Body of pancreas (tissue), 4 donors: ENCODE data around the gene THOC7. TPM values are rescaled to one million over a fixed set of nuclear protein-coding genes. Genes with fewer than 3 reads are reported as not detected.

Source experiments
- ATAC-seq: fragments of 150-250 bp; one replicate; pipeline ENCODE4 v1.9.1; 2016
- DNase-seq, 4 donors: peaks; one replicate each; pipeline ENCODE4 v3.0.0-alpha.2; 2019
- H3K27ac ChIP-seq, 4 donors: fragments of 200-600 bp; sonication (generic); 1 replicate in 3 of 4; 2 replicates in 1 of 4; pipeline versions ENCODE4 v1.5.1 to v1.6.1; 2016 to 2019; ENCODE audit warnings: mild to moderate bottlenecking in 1 of 4, mixed read lengths in 1 of 4, moderate library complexity in 1 of 4
- H3K27me3 ChIP-seq, 2 donors: fragments of 200-600 bp; sonication (generic); one replicate each; pipeline ENCODE4 v1.6.0; 2016; ENCODE audit warnings: mild to moderate bottlenecking in 1 of 2
- H3K36me3 ChIP-seq, 2 donors: fragments of 200-600 bp; sonication (generic); replicated peaks in 1 of 2; 2 replicates each; pipeline ENCODE4 v1.5.1; 2016; ENCODE audit warnings: low read depth in 2 of 2; ENCODE audit not compliant: insufficient read depth in 1 of 2
- H3K4me1 ChIP-seq: fragments of 200-600 bp; sonication (generic); one replicate; pipeline ENCODE4 v1.6.0; 2016
- H3K4me3 ChIP-seq, 2 donors: fragments of 200-600 bp; sonication (generic); 1 replicate in 1 of 2; 2 replicates in 1 of 2; pipeline ENCODE4 v1.5.1; 2016 to 2019
- H3K9me3 ChIP-seq, 3 donors: fragments of 200-600 bp; sonication (generic); 1 replicate in 2 of 3; 2 replicates in 1 of 3; pipeline ENCODE4 v1.5.1; 2016
- POLR2A ChIP-seq, 3 donors: fragments of 450-650 bp; IDR thresholded peaks; one replicate each; pipeline ENCODE4 v1.6.1; 2016; ENCODE audit warnings: antibody characterized with exemption in 3 of 3, mild to moderate bottlenecking in 2 of 3
- WGBS, 2 donors: methylation state at CpG; one replicate each; pipeline ENCODE4 v1.1.5; 2017; 5-methylcytosine and 5-hydroxymethylcytosine counted together
- intact Hi-C: fragments of 100-400 bp; cut with DNase I; formaldehyde crosslinking; loops from one replicate; pipeline ENCODE4 v1.15.1; 2023
- total RNA-seq, 2 donors: library from RNA; depleted of rRNA; stranded (reverse); fragments of >200 nt; gene quantifications; one replicate each; pipeline ENCODE4 v1.1.0, GENCODE V29; 2016
- TF ChIP-seq, protein P1 (sequence below), 7 experiments: fragments of 450-650 bp in 4 of 7; fragments of 200-600 bp in 3 of 7; sonication (generic) in 3 of 7; IDR thresholded peaks; one replicate each; pipeline ENCODE4 v1.5.1; 2016 to 2019; ENCODE audit warnings: antibody characterized with exemption in 7 of 7

The THOC7 gene
- total RNA-seq, 2 donors from 2014 or later = 26.0 to 47.0 TPM

DNA sequence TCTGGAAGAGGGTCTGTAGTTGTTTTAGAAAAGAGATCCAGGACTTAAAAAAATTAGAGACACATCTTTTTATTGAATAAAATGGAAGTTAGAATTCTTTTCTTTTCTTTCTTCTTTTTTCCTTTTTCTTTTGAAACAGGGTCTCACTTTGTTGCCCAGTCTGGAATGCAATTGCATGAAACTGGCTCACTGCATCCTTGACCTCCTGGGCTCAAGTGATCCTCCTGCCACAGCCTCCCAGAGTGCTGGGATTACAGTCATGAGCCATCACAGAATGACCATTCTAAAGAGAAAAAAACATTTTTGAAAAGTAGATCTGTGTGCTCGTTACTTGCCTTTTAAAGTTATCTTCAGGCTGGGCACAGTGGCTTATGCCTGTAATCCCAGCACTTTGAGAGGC, 3.6 kb upstream of the THOC7 start:
- peaks cover 29% of the 10 kb centered on the region for H3K4me1 ChIP-seq
- H3K4me3 ChIP-seq = no peak overlapping the region
- DNase-seq = no peak
- H3K27me3 ChIP-seq = no peaks in the 10 kb centered on the region
- H3K36me3 ChIP-seq = no peaks in the 10 kb centered on the region
- intact Hi-C loops = no loop called here
- no peak overlapping the region for H3K27ac ChIP-seq
- TF ChIP-seq POLR2A (IDR thresholded peaks at IDR 0.05) = no peak
- TF ChIP-seq, protein P1, sequence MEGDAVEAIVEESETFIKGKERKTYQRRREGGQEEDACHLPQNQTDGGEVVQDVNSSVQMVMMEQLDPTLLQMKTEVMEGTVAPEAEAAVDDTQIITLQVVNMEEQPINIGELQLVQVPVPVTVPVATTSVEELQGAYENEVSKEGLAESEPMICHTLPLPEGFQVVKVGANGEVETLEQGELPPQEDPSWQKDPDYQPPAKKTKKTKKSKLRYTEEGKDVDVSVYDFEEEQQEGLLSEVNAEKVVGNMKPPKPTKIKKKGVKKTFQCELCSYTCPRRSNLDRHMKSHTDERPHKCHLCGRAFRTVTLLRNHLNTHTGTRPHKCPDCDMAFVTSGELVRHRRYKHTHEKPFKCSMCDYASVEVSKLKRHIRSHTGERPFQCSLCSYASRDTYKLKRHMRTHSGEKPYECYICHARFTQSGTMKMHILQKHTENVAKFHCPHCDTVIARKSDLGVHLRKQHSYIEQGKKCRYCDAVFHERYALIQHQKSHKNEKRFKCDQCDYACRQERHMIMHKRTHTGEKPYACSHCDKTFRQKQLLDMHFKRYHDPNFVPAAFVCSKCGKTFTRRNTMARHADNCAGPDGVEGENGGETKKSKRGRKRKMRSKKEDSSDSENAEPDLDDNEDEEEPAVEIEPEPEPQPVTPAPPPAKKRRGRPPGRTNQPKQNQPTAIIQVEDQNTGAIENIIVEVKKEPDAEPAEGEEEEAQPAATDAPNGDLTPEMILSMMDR (IDR thresholded peaks at IDR 0.05) = no peak
- ATAC-seq = no peak
- H3K9me3 ChIP-seq = no peaks in the 10 kb centered on the region
- WGBS, 2 donors = 94 to 95% methylated on average over 1 of the region's 1 CpG

DNA sequence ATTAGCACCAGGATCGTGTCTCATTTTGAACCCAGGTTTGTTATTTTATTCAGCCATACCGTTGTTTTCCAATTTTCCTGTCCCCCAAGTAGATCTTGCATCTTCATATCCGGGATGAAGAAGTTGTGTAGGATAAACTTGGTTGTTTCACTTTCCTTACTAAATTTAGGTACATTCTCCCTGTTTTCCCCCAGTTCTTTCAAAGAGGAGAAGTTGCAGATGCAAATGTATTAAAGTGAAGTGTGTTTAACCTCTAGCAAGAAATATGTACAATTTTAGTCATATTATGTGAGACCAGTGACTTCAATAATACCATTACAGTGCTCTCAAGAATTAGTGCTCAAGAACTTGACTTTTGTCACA, 1.3 kb upstream of the THOC7 start:
- H3K4me1 ChIP-seq = peaks cover 43% of the 10 kb centered on the region
- peak overlapping the region in 3 of 4 donors; percentile 75 to 90 (median 80) for H3K27ac ChIP-seq
- no peaks in the 10 kb centered on the region for H3K36me3 ChIP-seq
- H3K4me3 ChIP-seq = no peak overlapping the region
- 6 to 8% methylated on average over 3 of the region's 3 CpGs for WGBS, 2 donors
- DNase-seq = no peak
- ATAC-seq = no peak
- H3K9me3 ChIP-seq = no peaks in the 10 kb centered on the region
- H3K27me3 ChIP-seq = no peaks in the 10 kb centered on the region
- no peak for TF ChIP-seq POLR2A (IDR thresholded peaks at IDR 0.05)
- intact Hi-C loops = no loop called here

DNA sequence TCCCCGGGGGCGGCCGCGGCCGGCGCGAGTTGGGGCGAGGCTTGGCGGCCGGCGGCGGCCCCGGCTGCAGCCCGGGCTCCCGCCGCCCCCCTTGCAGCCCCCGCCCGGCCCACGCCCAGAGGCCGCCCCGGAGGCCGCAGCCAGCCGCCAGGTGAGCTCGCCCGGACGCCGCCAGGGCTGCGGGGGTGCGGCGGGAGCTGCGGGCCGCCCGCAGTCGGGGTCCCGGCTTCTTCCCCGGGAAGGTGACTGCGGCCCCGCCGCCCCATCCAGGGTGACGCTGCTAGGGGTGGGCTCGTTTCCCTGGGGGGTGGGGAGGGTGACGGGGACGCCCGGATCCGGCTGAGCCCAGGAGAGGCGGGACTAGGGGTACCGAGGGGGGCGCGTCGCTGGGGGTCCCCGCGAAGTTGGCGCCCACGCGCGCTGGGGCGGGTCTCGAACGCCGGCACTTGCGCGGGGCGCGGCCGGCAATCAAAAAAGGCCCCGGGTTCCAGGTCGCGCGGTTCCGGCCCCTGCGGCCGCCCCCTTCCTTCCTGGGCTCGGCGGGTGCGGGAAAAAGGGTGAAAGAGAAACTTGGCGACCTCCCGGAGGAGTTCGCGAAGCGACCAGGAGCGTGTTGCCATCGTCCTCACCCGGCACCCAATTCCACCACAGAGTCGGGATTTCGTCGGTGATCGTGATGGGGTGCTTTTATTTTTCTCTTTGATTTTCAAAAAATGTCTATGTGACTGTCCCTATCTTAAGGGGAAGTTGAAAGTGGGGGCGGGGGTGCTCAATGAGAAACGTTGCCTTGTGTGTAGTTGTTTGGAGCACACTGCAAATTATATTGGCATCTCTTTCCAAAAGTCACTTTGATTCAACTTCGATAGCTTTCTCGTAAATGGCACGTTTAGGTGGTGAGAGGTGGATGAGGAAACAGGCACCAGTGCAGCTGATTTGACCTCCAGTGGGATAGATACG, 681 bp upstream of the THOC7 start:
- Histone ChIP-seq H3K27ac (peak overlapping the region; percentile 75 to 90 (median 82)), H3K4me3 (peak overlapping the region; percentile 46 to 91), H3K36me3 (no peaks in the 10 kb centered on the region), H3K9me3 (no peaks in the 10 kb centered on the region), H3K27me3 (no peaks in the 10 kb centered on the region), H3K4me1 (peaks cover 49% of the 10 kb centered on the region)
- TF ChIP-seq, protein P1 (IDR thresholded peaks at IDR 0.05) = peak in 1 of 7 experiments; percentile 8
- peak in 2 of 3 donors; percentile 10 to 16 for TF ChIP-seq POLR2A (IDR thresholded peaks at IDR 0.05)
- DNase-seq (peak; percentile 40 to 63 (median 49)), ATAC-seq (peak; percentile 79)
- 0 to 1% methylated on average over 18 to 59 of the region's 93 CpGs for WGBS, 2 donors
- intact Hi-C loops = no loop called here

DNA sequence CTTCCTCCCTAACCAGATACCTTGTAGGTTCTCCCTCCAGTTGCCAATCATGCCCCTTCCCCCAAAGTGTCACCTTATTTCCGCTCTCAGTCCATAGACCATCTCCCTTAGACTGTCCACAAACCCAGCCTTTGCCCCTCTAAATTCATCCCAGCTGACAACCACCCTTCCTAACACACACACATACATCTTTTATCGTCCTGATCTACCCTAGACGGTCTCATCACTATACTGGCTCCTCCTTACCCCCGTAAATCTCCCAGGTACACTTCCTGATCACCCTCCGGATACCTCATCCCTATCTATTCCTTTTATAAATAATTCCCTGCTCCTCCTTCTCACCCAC, 828 bp downstream of the THOC7 start:
- Histone ChIP-seq H3K9me3 (no peaks in the 10 kb centered on the region), H3K4me3 (peak overlapping the region; percentile 86 to 97), H3K27me3 (no peaks in the 10 kb centered on the region), H3K27ac (peak overlapping the region in 3 of 4 donors; percentile 88 to 92 (median 92)), H3K36me3 (no peaks in the 10 kb centered on the region), H3K4me1 (peaks cover 51% of the 10 kb centered on the region)
- no peak for ATAC-seq
- DNase-seq = no peak
- TF ChIP-seq POLR2A (IDR thresholded peaks at IDR 0.05) = no peak
- TF ChIP-seq, protein P1 (IDR thresholded peaks at IDR 0.05) = no peak
- intact Hi-C loops = no loop called here
- 15 to 20% methylated on average over 5 of the region's 5 CpGs for WGBS, 2 donors

DNA sequence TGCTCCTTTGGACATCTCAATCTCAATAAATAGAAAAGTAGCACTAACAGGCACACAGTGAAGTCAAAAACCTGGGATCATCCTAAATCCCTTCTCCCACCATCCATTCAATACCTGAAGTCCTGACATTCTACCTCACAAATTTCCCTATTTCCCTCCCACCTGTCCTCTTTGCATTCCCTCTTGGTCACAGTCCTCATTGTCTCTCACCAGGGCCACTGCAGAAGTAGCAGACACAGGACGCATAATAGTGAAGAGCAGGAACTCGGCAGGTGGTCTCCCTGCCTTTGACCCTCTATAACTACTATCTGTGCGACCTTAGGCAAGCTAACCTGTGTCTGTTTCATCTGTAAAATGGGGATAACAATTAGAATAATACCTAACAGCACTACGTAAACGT, 2.3 kb downstream of the THOC7 start:
- TF ChIP-seq, protein P1 (IDR thresholded peaks at IDR 0.05) = no peak
- no peak for TF ChIP-seq POLR2A (IDR thresholded peaks at IDR 0.05)

More for the DNA sequence above, 2.3 kb downstream of the THOC7 start:
- H3K27ac ChIP-seq = no peak overlapping the region
- H3K4me3 ChIP-seq = no peak overlapping the region
- H3K4me1 ChIP-seq = peaks cover 45% of the 10 kb centered on the region
- DNase-seq (no peak), ATAC-seq (no peak)
- H3K9me3 ChIP-seq = no peaks in the 10 kb centered on the region
- no peaks in the 10 kb centered on the region for H3K36me3 ChIP-seq
- intact Hi-C loops = no loop called here
- WGBS, 2 donors = 77 to 78% methylated on average over 5 of the region's 5 CpGs
- no peaks in the 10 kb centered on the region for H3K27me3 ChIP-seq
